GM23338 (cell line): ENCODE measurements around the gene TRIM45. TPM values are rescaled to one million over a fixed set of nuclear protein-coding genes. Genes with fewer than 3 reads are reported as not detected.

Experiments used
- ATAC-seq: fragments of 200-7000 bp; cut with Tn5 transposase; 3 replicates; pipeline ENCODE4 v1.9.1; 2020
- DNase-seq: peaks from one replicate; pipeline ENCODE4 v3.0.0-alpha.2; 2015; ENCODE audit warnings: low spot score
- H2AFZ ChIP-seq: fragments of 200-600 bp; sonication (generic); 2 replicates; pipeline ENCODE4 v1.8.0; 2016; ENCODE audit warnings: antibody characterized with exemption, mild to moderate bottlenecking, moderate library complexity
- H3F3A ChIP-seq: fragments of 200-600 bp; sonication (generic); replicated peaks from 2 replicates; pipeline ENCODE4 v1.8.0; 2017; ENCODE audit warnings: antibody characterized with exemption, mixed run types, low read depth
- H3K27ac ChIP-seq: fragments of 200-600 bp; sonication (generic); 2 replicates; pipeline ENCODE4 v1.6.1; 2016; ENCODE audit warnings: low read depth
- H3K27me3 ChIP-seq: fragments of 200-600 bp; sonication (generic); 2 replicates; pipeline ENCODE4 v1.8.0; 2016; ENCODE audit warnings: mild to moderate bottlenecking, mixed run types, moderate library complexity; ENCODE audit not compliant: insufficient read depth
- H3K36me3 ChIP-seq: fragments of 200-600 bp; sonication (generic); 2 replicates; pipeline ENCODE4 v1.8.0; 2016; ENCODE audit warnings: mild to moderate bottlenecking; ENCODE audit not compliant: insufficient read depth
- H3K4me1 ChIP-seq: fragments of 200-600 bp; sonication (generic); 2 replicates; pipeline ENCODE4 v1.8.0; 2016; ENCODE audit warnings: mild to moderate bottlenecking, moderate library complexity; ENCODE audit not compliant: insufficient read depth
- H3K4me2 ChIP-seq: fragments of 200-600 bp; sonication (generic); 2 replicates; pipeline ENCODE4 v1.7.1; 2017; ENCODE audit warnings: mixed run types
- H3K4me3 ChIP-seq: fragments of 200-600 bp; sonication (generic); 2 replicates; pipeline ENCODE4 v1.6.1; 2016; ENCODE audit warnings: mixed run types
- H3K79me2 ChIP-seq: fragments of 200-600 bp; sonication (generic); replicated peaks from 2 replicates; pipeline ENCODE4 v1.8.0; 2017; ENCODE audit warnings: mild to moderate bottlenecking; ENCODE audit not compliant: insufficient read depth
- H3K9me2 ChIP-seq: fragments of 200-600 bp; sonication (generic); 2 replicates; pipeline ENCODE4 v1.8.0; 2017; ENCODE audit not compliant: insufficient read depth
- H4K20me1 ChIP-seq: fragments of 200-600 bp; sonication (generic); replicated peaks from 2 replicates; pipeline ENCODE4 v1.8.0; 2017; ENCODE audit warnings: mild to moderate bottlenecking; ENCODE audit not compliant: insufficient read depth
- H3K27ac Mint-ChIP-seq: 2 replicates; pipeline ENCODE4 v1.8.0; 2020; ENCODE audit warnings: inconsistent platforms, mild to moderate bottlenecking, moderate library complexity, mixed read lengths
- H3K27me3 Mint-ChIP-seq: 3 replicates; pipeline ENCODE4 v1.8.0; 2022; ENCODE audit warnings: low read depth, mild to moderate bottlenecking, moderate library complexity, mixed read lengths, inconsistent platforms; ENCODE audit not compliant: insufficient read depth, poor library complexity
- H3K36me3 Mint-ChIP-seq: 3 replicates; pipeline ENCODE4 v1.8.0; 2021; ENCODE audit warnings: low read depth, mild to moderate bottlenecking, inconsistent platforms, moderate library complexity, mixed read lengths
- H3K4me1 Mint-ChIP-seq: 3 replicates; pipeline ENCODE4 v1.8.0; 2020; ENCODE audit warnings: mild to moderate bottlenecking, inconsistent platforms, mixed read lengths
- H3K4me3 Mint-ChIP-seq: 3 replicates; pipeline ENCODE4 v1.8.0; 2021; ENCODE audit warnings: moderate library complexity, mild to moderate bottlenecking, inconsistent platforms, mixed read lengths
- H3K9me3 Mint-ChIP-seq: 3 replicates; pipeline ENCODE4 v1.8.0; 2020; ENCODE audit warnings: moderate library complexity, mild to moderate bottlenecking, inconsistent platforms, mixed read lengths
- CTCF ChIP-seq, 2 experiments: fragments of 200-600 bp in 1 of 2; sonication (generic) in 1 of 2; conservative IDR thresholded peaks; 2 replicates each; pipeline versions ENCODE4 v1.5.1 to v1.6.1; 2016 to 2017; ENCODE audit warnings: antibody characterized with exemption in 2 of 2, low read depth in 2 of 2, mild to moderate bottlenecking in 2 of 2, moderate library complexity in 1 of 2
- ETS1 ChIP-seq: IDR thresholded peaks from 2 replicates; pipeline ENCODE4 v1.6.1; 2016; ENCODE audit warnings: antibody characterized with exemption
- EZH2phosphoT487 ChIP-seq: fragments of 200-600 bp; sonication (generic); IDR thresholded peaks from one replicate; pipeline ENCODE4 v1.8.1; 2018; ENCODE audit warnings: antibody characterized with exemption; ENCODE audit not compliant: unreplicated experiment
- JUNB ChIP-seq: IDR thresholded peaks from one replicate; pipeline ENCODE4 v1.6.1; 2016; ENCODE audit warnings: antibody characterized with exemption; ENCODE audit not compliant: unreplicated experiment
- NANOG ChIP-seq: IDR thresholded peaks from 2 replicates; pipeline ENCODE4 v1.6.1; 2016; ENCODE audit warnings: antibody characterized with exemption, borderline replicate concordance
- POLR2AphosphoS5 ChIP-seq: IDR thresholded peaks from 2 replicates; pipeline ENCODE4 v1.6.1; 2016; ENCODE audit warnings: antibody characterized with exemption, low read depth
- REST ChIP-seq: IDR thresholded peaks from one replicate; pipeline ENCODE4 v1.6.1; 2018; ENCODE audit warnings: antibody characterized with exemption; ENCODE audit not compliant: unreplicated experiment
- STAT1 ChIP-seq: IDR thresholded peaks from one replicate; pipeline ENCODE4 v1.6.1; 2016; ENCODE audit warnings: antibody characterized with exemption; ENCODE audit not compliant: unreplicated experiment
- ZNF114 ChIP-seq: fragments of 250-450 bp; sonication (Bioruptor Pico); IDR thresholded peaks from 2 replicates; pipeline ENCODE4 v1.5.0; 2020; ENCODE audit warnings: mild to moderate bottlenecking, moderate library complexity
- ZNF331 ChIP-seq: fragments of 250-450 bp; sonication (Bioruptor Pico); IDR thresholded peaks from 2 replicates; pipeline ENCODE4 v1.5.0; 2020; ENCODE audit warnings: low read depth, mild to moderate bottlenecking, moderate library complexity
- ZNF462 ChIP-seq: fragments of 250-450 bp; sonication (Bioruptor Pico); IDR thresholded peaks from 2 replicates; pipeline ENCODE4 v1.5.0; 2020; ENCODE audit warnings: mild to moderate bottlenecking, moderate library complexity
- polyA plus RNA-seq: library from polyadenylated mRNA; unstranded; fragments of >200 nt; fragmentation: Nextera tagmentation; extraction: Ambion mirVana; gene quantifications from 2 replicates; pipeline ENCODE4 v1.2.1, GENCODE V29; 2016
- total RNA-seq: library from RNA; depleted of rRNA; stranded (reverse); fragments of >200 nt; shearing (Covaris generic); gene quantifications from 2 replicates; pipeline ENCODE4 v1.2.3, GENCODE V29; 2014

Gene TRIM45
- total and polyA plus RNA-seq, 2 experiments from 2014 or later: 8.8 to 15.0 TPM

- TF ChIP-seq ZNF462: no peak
- TF ChIP-seq JUNB: no peak
- no peak for TF ChIP-seq POLR2AphosphoS5
Observed at GRCh38 chr1:117116784-117117130, 4.8 kb downstream of the TRIM45 start (continued).

- TF ChIP-seq CTCF (conservative IDR thresholded peaks at IDR 0.05; ENCODE audit: low read depth in 2 of 2) (no peak), ZNF331 (CRISPR knock-in tag) (no peak), EZH2phosphoT487 (no peak), JUNB (no peak), REST (no peak), NANOG (no peak), STAT1 (no peak), POLR2AphosphoS5 (no peak), ETS1 (no peak), ZNF114 (CRISPR knock-in tag) (no peak)
- no peaks in the 10 kb centered on the region for H3K9me2 ChIP-seq
- peaks cover 4% of the 10 kb centered on the region; the same call in 1 of the 2 replicates for H3K79me2 ChIP-seq
- no peak overlapping the region for H3K27ac ChIP-seq
- no peak overlapping the region for H2AFZ ChIP-seq
- H3K36me3 Mint-ChIP-seq: peaks cover 47% of the 10 kb centered on the region
- H3K4me3 Mint-ChIP-seq: no peak overlapping the region
- peaks cover 13% of the 10 kb centered on the region for H3K27me3 Mint-ChIP-seq
- no peaks in the 10 kb centered on the region for H4K20me1 ChIP-seq
- H3K4me1 ChIP-seq: peaks cover 11% of the 10 kb centered on the region
- ATAC-seq (no peak), DNase-seq (no peak)
- no peak overlapping the region for H3K27ac Mint-ChIP-seq
- H3K36me3 ChIP-seq: peaks cover 17% of the 10 kb centered on the region
- no peak overlapping the region for H3K4me3 ChIP-seq
- no peak overlapping the region for H3K4me2 ChIP-seq
- H3K9me3 Mint-ChIP-seq: no peaks in the 10 kb centered on the region
- no peaks in the 10 kb centered on the region for H3K27me3 ChIP-seq
- peaks cover 17% of the 10 kb centered on the region for H3K4me1 Mint-ChIP-seq
- H3F3A ChIP-seq: 0 out of 2 replicates have a peak, but pooled peaks cover 3% of the 10 kb centered on the region
Observed at GRCh38 chr1:117116090-117116783, 5.3 kb downstream of the TRIM45 start.
